HL-60/S4 (cell line): ENCODE results near the gene SLC44A4.

ENCODE experiments used
- in situ Hi-C: fragments of 300-500 bp; cut with MboI; formaldehyde crosslinking; loops from 2 replicates; pipeline ENCODE4 v1.14.3; 2022; ENCODE audit warnings: low sequenced_read_pairs

The SLC44A4 gene

DNA sequence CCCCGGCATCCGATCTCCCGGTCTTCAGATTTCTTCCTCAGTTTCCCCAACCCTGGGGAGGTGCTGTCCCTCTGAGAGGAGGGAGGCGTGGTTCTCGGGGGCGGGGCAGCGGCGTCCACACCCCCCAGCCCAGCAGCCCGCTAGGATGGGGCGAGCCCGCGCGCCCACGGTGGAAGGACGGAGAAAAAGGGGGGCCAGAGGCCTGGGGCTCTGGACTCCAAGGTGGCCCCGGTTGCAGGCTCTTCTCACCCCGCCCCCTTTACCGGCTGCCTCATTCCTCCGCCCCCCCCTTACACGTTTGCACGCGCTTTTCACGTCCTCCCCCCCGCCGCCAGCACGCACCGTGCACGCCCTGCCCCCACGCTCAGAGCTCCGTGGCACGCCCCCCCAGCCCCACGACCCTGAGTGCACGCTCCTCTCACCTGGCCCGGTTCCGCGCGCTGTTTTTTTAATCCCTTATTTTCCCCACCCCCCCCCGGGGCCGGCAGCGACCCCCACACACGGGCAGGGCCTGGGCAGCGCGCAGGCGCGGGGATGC is 22.7 kb upstream of the SLC44A4 start:
- in situ Hi-C loops = no loop called here

DNA sequence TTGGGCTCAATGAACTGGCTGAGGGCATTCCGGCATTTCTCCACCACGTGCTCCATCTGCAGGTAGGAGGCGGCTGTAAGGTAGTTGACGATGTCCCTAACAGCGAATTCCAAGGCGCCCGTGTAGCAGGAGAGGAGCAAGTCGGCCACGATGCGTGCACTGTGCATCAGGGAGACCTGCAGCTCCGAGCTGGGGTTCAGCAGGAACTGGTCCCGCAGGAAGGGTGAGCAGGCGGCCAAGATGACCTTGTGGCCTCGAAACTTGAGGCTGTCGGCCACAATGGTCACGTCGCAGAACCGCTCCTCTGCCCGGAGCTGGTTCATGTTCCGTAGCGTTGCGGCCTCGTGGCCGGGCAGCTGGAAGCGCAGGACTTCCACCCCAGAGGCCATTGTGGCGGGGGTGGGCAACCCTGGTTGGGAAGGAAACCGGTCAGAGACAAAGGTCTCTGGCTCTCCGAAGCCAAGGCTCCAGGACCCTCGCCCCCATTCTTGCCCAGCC is 22.2 kb upstream of the SLC44A4 start:
- in situ Hi-C loops = no loop called here

- in situ Hi-C loops = no loop called here
These were observed 21.3 kb upstream of the SLC44A4 start for GRCh38 chr6:31899882-31900722.

GRCh38 chr6:31899215-31899614 is 20.4 kb upstream of the SLC44A4 start:
- in situ Hi-C loops = no loop called here

GRCh38 chr6:31898383-31899011 is 19.7 kb upstream of the SLC44A4 start:
- in situ Hi-C loops = no loop called here

GRCh38 chr6:31897612-31898382 is 19.0 kb upstream of the SLC44A4 start, which contains the start of gene EHMT2:
TSS of gene EHMT2 (minus strand) at chr6:31897698. CDS start at chr6:31897677, 21 bp downstream.
- in situ Hi-C loops = no loop called here

- in situ Hi-C loops = no loop called here
These were observed 18.2 kb upstream of the SLC44A4 start for GRCh38 chr6:31896856-31897611.

DNA sequence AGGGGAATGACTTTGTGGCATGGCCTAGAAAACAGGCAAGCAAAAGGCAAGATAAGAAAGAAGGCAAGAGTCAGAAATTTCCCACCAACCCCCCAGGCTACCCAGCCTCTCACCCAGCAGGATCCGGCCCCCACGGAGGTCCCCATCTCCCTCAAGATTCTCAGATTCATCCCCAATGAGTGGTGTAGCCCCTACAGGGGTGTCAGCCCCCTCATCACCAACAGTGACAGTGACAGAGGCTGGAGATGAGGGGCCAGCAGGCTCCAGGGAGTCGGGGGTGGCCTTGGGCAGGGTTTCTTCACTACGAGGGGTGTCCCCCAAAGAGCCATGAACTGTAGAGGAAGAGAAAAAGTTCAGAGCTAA is 17.7 kb upstream of the SLC44A4 start:
- in situ Hi-C loops = no loop called here

GRCh38 chr6:31892821-31893220 is 14.0 kb upstream of the SLC44A4 start:
- in situ Hi-C loops = no loop called here

GRCh38 chr6:31889331-31889972 is 10.7 kb upstream of the SLC44A4 start:
- in situ Hi-C loops = no loop called here

- in situ Hi-C loops = no loop called here
These were observed 9.8 kb upstream of the SLC44A4 start for GRCh38 chr6:31888276-31889258.

DNA sequence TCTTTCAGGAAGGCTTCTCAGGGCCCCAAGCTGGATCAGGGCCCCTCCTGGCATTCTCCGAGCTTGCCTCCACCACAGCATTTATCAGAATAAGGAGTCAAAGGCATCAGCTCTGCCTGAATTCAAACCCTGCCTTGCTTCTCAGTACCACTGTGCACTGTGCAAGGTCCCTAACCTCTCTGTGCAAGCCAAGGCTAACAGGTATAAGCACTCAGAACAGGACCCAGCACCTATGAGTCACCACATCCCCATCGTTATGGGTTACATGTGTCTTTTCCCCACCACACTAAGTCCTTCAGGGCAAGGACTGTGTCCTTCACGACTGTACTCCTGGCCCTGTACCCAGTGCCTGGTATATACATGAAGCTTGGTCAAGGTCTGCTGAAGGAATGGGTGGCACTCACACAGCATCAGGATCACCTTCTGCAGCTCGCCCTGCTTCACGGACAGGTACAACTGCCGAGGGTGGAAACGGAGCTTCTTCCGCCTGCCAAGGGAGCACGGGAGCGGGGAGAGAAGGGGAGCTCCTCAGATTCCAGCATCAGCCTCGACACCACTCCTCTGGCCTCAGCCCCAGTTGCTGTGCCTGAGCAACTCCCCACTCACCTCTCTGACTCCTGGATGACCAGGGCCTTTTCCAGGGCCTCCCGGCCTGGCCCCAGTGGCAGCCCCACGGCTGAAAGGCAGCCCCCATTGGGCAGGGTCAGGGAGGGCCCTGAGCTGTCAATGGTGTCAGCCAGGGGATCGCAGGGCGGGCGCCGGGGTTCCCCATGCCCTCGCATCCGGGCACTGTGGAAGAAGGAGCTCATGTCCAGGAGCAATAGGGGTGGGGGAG is 8.6 kb upstream of the SLC44A4 start:
- in situ Hi-C loops = no loop called here

DNA sequence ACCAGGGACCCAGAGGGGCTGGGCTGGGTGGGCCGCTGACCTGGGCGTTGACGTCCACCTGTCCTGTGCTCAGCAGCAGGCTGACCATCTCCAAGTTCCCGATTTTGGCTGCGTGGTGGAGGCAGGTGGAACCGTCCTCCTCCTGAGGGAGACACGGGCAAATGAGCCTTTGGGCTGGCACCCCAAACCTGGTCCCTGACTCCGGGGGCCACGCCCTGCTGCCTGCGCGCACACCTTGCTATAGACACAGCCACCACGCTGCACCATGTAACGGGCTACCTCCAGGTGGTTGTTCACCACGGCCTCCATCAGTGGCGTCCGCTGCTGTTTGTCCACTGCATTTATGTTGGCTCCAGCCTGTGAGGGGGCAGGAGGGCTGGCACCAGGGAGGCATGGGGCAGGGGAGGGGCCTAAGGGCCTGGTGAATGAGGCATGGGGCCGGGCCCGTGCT is 7.8 kb upstream of the SLC44A4 start:
- in situ Hi-C loops = no loop called here

GRCh38 chr6:31884528-31885035 is 5.8 kb upstream of the SLC44A4 start:
- in situ Hi-C loops = no loop called here

DNA sequence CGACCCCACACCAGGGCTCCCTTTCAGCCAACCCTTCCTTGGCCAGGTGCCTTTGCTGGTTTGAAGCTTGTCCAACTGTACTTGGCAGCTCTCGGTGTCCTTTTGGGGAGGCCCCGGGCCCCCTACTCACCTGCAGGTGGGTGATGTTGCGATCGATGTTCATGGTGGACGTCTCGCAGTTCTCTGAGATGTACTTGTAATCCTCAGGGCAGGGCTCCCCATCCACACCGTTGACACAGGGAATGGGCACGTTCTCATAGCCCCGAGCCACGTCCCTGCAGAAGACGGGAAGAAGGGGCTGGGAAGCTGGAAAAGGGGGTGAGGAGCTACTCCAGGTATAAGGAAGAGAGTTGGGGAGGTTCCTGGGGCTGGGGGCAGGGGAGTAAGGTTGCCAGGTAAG is 4.9 kb upstream of the SLC44A4 start:
- in situ Hi-C loops = no loop called here

- in situ Hi-C loops = no loop called here
These were observed 3.5 kb upstream of the SLC44A4 start for GRCh38 chr6:31882344-31882743.

- in situ Hi-C loops = no loop called here
These were observed 2.5 kb upstream of the SLC44A4 start for GRCh38 chr6:31881136-31881859.
